ENCODE measurements around the gene CELA3A.

Gene CELA3A

DNA sequence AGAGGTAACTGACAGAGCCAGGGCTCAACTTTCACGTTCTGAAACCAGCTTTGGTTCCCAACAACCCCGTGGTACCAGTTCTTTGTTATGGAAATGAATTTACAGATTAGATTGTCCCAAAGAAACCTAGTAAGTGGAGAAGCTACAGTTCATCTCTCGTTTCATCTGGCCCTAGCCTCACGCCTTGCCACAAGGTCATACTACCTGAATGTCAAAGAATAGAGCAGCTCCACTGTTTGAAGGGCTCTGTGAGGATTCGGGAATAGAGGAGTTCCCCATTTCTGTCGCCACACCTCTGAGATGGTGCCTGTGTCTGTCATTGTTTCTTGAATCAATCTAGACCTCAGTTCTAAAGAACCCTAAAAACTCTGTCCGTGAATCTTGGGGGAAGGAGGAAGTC, 36.1 kb downstream of the CELA3A start:
- TF ChIP-seq CTCF (IDR thresholded peaks at IDR 0.05; ENCODE audit: extremely low read depth, insufficient read depth, missing control alignments), result no peak
- in situ Hi-C loops (cut with MboI; ENCODE audit: low pct_unique_long_range_greater_than_20kb, low sequenced_read_pairs, unreplicated experiment), result no loop called here
- DNase-seq (ENCODE audit: low spot score), result no peak

DNA sequence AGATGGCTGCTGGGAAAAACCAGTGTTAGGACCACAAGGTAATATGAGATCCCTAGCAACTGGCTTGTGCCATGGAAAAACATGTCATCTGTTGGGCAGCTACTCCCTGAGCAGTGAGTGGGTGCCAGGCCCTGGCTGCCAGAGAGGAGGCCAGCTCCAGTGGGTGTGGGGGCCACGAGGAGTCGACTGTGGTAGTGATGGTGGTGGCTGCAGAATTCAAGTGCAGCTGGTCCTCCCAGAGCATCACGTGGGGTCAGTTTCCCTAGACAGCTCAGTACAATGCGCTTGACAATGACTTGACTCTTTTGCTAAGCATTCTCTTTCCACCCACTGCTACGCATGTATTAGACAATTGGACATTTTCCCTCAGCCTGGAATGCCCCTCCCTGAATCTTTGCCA, 36.6 kb downstream of the CELA3A start:
- no peak for TF ChIP-seq CTCF (IDR thresholded peaks at IDR 0.05; ENCODE audit: extremely low read depth, insufficient read depth, missing control alignments)
- DNase-seq (ENCODE audit: low spot score), result no peak
- in situ Hi-C loops (cut with MboI; ENCODE audit: low pct_unique_long_range_greater_than_20kb, low sequenced_read_pairs, unreplicated experiment), result no loop called here

DNA sequence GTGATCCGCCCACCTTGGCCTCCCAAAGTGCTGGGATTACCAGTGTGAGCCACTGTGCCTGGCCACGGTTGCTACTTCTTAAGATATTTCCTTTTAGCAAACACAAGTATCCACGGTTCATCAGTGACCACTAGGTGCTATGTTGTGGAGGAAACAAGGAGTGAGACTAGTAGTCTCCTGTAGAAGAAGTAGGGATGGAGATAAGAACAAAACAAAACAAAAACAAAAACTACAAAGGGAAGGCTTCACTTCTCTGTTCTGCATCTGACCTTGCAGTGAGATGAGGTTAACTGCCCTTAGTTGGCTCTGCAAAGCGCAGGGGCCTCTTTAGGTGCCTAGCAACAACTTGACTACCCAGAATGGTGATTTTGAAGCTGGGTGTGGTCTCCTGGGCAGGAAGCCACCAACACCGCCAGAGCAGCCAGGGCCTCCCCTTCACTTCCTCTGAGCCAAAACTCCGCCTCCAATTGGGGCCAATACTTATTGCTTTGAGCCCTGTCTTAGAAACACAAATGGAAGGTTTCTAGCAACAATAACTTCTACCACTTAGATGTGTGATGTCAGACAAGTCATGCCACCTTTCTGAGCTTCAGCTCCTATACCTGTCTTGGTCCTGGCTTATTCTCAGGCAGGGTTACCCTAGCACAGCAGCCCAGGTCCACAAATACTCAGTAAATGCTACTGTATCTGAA, 38.3 kb downstream of the CELA3A start:
- peak; percentile 81 for DNase-seq (ENCODE audit: low spot score)
- TF ChIP-seq CTCF (IDR thresholded peaks at IDR 0.05; ENCODE audit: extremely low read depth, insufficient read depth, missing control alignments), result peak; percentile 27
- in situ Hi-C loops (cut with MboI; ENCODE audit: low pct_unique_long_range_greater_than_20kb, low sequenced_read_pairs, unreplicated experiment), result no loop called here

DNA sequence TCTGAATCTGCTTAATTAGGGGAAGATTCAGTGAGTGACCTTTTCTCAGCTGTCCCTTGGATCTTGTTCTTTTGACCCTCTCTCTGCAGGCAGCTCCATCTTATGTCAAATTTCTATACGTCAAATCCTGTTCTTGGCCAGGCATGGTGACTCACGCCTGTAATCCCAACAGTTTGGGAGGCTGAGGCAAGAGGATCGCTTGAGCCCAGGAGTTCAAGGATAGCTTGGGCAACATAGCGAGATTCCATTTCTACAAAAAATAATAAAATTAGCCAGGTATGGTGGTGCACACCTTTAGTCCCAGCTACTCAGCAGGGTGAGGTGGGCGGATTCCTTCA, 38.8 kb downstream of the CELA3A start:
- in situ Hi-C loops (cut with MboI; ENCODE audit: low pct_unique_long_range_greater_than_20kb, low sequenced_read_pairs, unreplicated experiment), result no loop called here
- no peak for TF ChIP-seq CTCF (IDR thresholded peaks at IDR 0.05; ENCODE audit: extremely low read depth, insufficient read depth, missing control alignments)
- no peak for DNase-seq (ENCODE audit: low spot score)

- DNase-seq (ENCODE audit: low spot score), result no peak
- in situ Hi-C loops (cut with MboI; ENCODE audit: low pct_unique_long_range_greater_than_20kb, low sequenced_read_pairs, unreplicated experiment), result no loop called here
- no peak for TF ChIP-seq CTCF (IDR thresholded peaks at IDR 0.05; ENCODE audit: extremely low read depth, insufficient read depth, missing control alignments)
Observed at GRCh38 chr1:22041505-22041904, 40.0 kb downstream of the CELA3A start.

- in situ Hi-C loops (cut with MboI; ENCODE audit: low pct_unique_long_range_greater_than_20kb, low sequenced_read_pairs, unreplicated experiment), result no loop called here
Observed at GRCh38 chr1:22043198-22043769, 41.8 kb downstream of the CELA3A start.

More at GRCh38 chr1:22043198-22043769, 41.8 kb downstream of the CELA3A start:
- DNase-seq (ENCODE audit: low spot score), result no peak
- TF ChIP-seq CTCF (IDR thresholded peaks at IDR 0.05; ENCODE audit: extremely low read depth, insufficient read depth, missing control alignments), result no peak
